HUDEP-2 (cell line): ENCODE results near the gene UIMC1.

ENCODE experiments used
- DNase-seq, 76 experiments: peaks; one replicate each; lab custom pipeline; 2025; ENCODE audit not compliant: unreplicated experiment in 76 of 76; lab: John Stamatoyannopoulos, UW

UIMC1 gene

DNA sequence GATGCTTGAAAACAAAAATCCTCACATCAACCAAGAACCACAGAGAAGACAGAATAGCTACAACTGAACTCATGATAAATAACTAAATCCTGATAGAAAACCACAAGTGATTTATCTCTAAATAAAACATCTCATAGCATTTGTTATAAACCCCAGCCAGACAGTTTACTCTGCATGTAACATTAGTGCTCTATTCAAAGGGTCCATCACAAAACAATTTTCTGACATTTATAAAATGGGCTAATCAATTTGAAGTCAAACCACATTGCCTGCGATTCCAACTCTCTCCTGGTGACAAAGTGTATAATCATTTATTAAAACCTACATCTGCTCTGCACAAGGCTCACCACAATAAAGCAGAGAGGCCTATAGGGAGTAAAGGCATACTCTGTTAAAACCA is 49.8 kb downstream of the UIMC1 start:
- DNase-seq = no peak

DNA sequence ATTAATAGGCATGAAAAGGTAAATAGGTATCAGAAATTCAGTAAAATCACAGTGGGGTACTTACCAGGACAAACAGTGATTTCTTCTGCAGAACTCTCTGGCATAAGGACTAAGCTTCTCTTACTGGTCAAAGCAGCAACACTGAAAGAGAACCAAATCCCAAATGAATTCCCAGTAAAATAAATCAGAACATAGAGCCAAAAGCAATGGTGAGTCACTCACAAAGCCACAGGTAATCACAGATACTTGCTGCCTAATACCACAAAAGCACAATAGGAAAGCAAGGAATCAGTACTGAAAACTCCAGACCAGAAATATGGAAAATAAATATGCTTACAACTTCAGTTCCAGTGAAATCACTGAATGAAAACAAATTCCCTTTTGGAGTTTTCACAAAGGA is 50.7 kb downstream of the UIMC1 start:
- DNase-seq = no peak

DNA sequence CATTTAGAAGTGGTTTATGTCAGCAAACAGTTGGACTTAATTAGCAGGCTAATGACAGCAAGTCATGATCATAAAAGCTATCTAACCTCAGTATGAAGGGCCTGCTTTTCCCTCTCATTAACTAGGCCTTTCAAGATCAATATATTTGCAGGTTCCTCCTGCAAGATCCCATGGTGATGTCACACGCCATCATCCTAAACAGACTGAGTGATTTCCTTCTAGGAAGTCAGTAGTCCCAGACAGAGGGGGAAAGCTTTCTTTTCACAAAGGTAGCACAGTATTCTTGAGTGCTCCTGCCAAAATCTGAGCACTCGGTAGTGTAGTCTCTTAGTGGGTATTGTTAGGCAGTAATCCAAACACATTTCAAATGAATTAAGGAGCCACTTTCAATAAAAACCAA is 52.5 kb downstream of the UIMC1 start:
- no peak for DNase-seq

DNA sequence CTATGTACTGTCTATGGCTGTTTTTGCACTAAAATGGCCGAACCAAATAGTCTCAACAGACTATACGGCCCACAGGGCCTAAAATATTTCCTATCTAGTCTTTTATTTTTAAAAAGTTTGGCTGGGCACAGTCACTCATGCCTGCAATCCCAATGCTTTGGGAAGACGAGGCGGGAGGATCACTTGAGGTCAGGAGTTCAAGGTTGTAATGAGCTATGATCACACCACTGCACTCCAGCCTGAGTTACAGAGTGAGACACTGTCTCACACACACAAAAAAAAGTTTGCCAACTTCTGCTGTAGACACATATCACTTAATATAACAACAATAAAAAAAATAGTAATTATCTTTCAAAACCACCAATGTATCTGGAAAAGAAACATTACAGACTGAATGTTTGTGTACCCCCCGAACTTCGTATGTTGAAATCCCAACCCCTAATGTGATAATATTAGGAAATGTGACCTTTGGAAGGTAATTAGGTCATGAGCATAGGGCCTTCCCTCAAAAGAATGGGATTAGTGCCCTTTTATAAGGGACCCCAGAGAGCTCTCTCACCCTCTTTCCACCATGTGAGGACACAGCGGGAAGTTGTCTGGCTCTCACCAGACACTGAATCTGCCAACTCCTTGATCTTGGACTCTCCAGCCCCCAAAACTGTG is 53.9 kb downstream of the UIMC1 start:
- no peak for DNase-seq

DNA sequence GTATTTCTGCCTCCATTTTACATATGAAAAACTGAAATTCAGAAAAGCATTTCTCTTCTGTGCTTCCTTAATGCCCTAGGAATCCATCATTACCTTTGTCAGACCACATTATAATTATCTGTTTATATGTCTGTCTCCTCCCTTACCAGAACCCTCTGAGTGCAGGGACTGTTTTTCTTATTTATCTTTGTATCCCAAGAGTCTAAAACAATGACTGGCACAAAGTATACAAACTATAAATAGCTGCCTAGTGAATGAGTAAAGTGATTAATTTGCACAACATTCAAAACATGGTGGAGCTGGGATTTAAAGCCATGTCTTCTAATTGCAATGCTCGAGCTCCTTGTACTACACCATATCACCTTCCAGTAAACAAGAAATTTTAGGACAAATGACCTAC is 58.1 kb downstream of the UIMC1 start:
- no peak for DNase-seq

- DNase-seq = no peak
Observed at GRCh38 chr5:176947847-176948246, 58.7 kb downstream of the UIMC1 start.

- DNase-seq = no peak
Observed at GRCh38 chr5:176944268-176944667, 62.3 kb downstream of the UIMC1 start.

DNA sequence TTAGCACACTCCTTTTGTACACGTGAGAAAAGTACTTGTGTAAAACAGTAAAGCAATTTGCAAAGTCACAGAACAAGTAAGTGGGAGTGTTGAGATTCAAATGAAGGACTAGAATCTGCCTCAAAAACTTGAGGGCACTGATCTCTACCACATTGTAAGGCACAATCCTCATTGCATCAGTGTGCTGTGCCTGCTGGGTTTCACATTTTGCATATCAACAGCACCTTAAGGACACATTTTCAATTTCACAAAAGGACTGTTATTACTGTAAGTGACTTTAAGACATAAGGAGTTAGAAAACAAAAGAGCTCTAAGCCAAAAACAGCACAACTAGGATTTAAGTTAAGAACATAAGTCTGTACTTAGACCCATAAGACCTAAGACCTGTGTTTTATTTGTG is 62.8 kb downstream of the UIMC1 start:
- no peak for DNase-seq

DNA sequence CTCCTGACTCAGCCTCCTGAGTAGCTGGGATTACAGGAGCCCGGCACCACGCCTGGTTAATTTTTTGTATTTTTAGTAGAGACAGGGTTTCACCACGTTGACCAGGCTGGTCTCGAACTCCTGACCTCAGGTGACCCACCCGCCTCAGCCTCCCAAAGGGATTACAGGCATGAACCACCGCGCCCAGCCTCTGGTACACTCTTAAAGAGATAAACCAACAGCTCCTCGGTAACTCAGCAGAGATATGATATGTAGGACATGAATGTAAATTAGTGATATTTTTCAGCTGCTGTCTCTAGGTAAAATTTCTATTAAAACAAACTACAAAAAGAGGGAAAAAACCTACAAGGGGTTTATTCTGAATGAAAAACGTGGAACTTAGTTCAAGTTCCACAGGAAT is 64.6 kb downstream of the UIMC1 start:
- peak in 41 of 76 experiments; percentile 1 to 61 (median 18) for DNase-seq

GRCh38 chr5:176938472-176938871 is 68.1 kb downstream of the UIMC1 start:
- DNase-seq = no peak

GRCh38 chr5:176935017-176935416 is 71.6 kb downstream of the UIMC1 start:
- no peak for DNase-seq

GRCh38 chr5:176934309-176934930 is 72.2 kb downstream of the UIMC1 start:
- DNase-seq = no peak

DNA sequence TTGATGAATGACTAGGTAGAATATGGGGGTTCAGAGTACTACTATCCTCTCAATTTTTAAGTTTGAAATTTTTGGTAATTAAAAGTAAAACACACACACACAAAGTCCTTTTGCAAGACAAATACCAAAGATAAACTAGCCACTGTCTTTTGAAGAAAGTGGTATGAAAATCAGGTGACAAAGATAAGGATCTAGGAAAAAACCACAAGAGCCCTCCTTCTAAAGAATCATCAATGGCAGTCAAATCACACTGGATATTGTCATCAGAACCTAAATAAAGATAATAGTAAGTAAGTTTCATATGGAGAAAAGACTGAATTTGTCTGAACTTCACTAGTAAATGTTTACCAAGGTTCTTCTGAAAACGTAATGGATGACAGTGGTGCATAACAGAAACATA is 76.9 kb downstream of the UIMC1 start:
- DNase-seq = peak in 1 of 76 experiments; percentile 13

- no peak for DNase-seq
Observed at GRCh38 chr5:176927562-176927961, 79.0 kb downstream of the UIMC1 start.

DNA sequence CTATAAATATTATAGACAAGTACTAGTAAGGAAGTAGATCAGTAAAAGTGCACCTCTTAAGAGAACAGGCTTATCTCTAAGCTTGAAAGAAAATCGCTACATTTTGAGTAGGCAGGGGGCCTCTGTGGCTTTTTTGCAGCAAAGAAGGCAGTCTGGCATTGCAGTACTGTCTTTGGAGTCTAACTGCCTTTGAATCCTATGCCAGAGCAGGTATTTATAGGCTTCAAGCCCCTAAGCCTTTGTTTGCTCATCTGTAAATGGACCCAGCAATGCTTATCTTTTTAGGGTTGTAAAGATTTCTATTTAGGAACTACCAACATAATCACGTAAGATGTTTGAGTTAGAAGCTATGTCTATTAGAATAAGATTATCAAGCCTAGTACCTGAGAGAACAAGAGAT is 83.8 kb downstream of the UIMC1 start:
- DNase-seq = no peak

DNA sequence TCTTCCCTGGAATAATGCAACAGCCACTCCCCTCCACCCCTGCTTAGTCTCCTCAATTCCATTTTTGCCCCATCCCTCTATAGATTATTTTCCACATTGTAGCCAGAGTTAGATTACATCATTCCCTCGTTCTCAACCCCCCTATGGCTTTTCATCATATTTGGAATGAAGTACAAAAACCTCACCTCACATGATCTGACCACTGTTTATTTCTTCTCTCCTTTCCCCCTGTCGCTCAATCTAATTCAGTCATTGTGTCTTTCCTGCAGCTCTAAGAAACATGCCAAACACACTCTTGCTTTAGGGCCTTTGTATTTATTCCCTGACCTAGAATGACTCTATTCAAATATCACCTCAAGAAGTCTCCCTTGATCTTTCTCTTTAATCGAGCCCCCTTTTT is 84.9 kb downstream of the UIMC1 start:
- DNase-seq = no peak

- DNase-seq = no peak
Observed at GRCh38 chr5:176918613-176919012, 88.0 kb downstream of the UIMC1 start.

- DNase-seq = no peak
Observed at GRCh38 chr5:176916337-176916736, 90.2 kb downstream of the UIMC1 start.

GRCh38 chr5:176915906-176916305 is 90.7 kb downstream of the UIMC1 start:
- DNase-seq = no peak

DNA sequence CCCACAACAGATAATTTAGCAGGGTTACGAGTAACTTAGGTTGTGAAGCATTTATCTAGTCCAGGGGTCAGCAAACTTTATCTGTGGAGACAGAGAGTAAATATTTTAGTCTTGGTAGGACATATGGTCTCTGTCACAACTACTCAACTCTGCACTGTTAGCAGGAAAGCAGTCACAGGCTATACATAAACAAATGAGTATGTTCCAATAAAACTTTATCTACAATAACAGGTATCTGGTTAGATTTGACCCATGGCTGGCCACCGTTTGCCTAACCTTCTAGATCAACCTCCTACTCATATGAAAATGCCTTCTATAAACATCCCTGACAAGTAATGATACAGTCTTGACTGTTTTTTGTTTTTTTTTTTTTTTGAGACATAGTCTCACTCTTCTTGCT is 94.5 kb downstream of the UIMC1 start:
- DNase-seq = no peak

GRCh38 chr5:176908675-176909368 is 97.8 kb downstream of the UIMC1 start:
- DNase-seq = no peak

- DNase-seq = no peak
Observed at GRCh38 chr5:176906796-176907195, 99.8 kb downstream of the UIMC1 start.
